Measurements from ENCODE around the gene CENPA. TPM values are rescaled to one million over a fixed set of nuclear protein-coding genes. Genes with fewer than 3 reads are reported as not detected.

Gene CENPA
- total RNA-seq, 1 donor from 2014 or later = 3.9 TPM

DNA sequence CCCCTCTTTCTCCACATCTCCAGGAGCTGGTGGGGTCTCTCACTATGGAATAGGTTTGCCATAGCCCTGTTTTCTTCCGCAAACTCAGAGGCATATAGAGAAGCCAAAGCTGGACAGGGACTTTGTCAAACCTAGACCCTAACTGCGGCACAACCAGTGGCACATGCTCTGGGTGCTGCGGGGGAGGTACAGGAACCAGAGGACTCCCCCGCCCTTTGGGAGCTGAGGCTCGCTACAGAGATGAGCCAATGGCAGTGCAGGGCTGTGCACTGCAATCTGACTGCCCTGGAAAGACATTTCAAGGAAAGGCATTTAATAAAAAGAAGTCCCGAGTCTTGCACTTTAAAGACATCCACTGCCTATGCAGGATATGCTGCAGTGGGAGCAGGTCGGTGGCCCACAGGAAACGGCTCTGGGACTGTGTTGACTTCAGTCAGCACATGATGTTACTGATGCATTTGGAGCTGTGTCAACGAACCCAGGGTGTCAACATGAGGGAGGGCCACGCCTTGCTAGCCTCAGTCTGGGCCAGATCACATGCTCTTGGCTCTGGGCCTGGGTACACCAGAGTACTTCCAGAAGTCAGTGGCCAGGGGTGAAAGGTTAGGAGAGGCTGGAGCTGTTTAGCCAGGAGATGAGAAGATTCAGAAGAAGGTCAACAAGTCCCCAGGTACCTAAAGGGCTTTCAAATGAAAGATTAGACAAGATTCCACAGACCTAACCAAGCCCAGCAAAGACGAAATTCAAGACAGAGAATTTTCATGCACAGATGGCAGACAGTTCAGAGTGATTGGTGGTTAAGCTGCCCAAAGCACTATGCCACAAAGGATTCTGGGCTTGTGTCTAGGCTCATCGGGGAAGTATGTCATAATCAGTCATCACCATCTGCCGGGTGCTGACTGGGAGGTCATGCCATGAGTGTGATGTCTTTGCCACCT, 13.5 kb upstream of the CENPA start:
- Mint-ChIP-seq H3K4me1 (ENCODE audit: unreplicated experiment) (peaks cover 7% of the 10 kb centered on the region), H3K4me3 (ENCODE audit: unreplicated experiment) (no peak overlapping the region), H3K27me3 (ENCODE audit: unreplicated experiment) (peaks cover 3% of the 10 kb centered on the region), H3K27ac (ENCODE audit: unreplicated experiment) (no peak overlapping the region), H3K36me3 (ENCODE audit: low read depth, unreplicated experiment) (peaks cover 4% of the 10 kb centered on the region), H3K9me3 (ENCODE audit: unreplicated experiment) (no peaks in the 10 kb centered on the region)
- no peak for DNase-seq (ENCODE audit: low spot score)
- TF ChIP-seq, protein P1, sequence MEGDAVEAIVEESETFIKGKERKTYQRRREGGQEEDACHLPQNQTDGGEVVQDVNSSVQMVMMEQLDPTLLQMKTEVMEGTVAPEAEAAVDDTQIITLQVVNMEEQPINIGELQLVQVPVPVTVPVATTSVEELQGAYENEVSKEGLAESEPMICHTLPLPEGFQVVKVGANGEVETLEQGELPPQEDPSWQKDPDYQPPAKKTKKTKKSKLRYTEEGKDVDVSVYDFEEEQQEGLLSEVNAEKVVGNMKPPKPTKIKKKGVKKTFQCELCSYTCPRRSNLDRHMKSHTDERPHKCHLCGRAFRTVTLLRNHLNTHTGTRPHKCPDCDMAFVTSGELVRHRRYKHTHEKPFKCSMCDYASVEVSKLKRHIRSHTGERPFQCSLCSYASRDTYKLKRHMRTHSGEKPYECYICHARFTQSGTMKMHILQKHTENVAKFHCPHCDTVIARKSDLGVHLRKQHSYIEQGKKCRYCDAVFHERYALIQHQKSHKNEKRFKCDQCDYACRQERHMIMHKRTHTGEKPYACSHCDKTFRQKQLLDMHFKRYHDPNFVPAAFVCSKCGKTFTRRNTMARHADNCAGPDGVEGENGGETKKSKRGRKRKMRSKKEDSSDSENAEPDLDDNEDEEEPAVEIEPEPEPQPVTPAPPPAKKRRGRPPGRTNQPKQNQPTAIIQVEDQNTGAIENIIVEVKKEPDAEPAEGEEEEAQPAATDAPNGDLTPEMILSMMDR (IDR thresholded peaks at IDR 0.05; ENCODE audit: unreplicated experiment) = no peak

DNA sequence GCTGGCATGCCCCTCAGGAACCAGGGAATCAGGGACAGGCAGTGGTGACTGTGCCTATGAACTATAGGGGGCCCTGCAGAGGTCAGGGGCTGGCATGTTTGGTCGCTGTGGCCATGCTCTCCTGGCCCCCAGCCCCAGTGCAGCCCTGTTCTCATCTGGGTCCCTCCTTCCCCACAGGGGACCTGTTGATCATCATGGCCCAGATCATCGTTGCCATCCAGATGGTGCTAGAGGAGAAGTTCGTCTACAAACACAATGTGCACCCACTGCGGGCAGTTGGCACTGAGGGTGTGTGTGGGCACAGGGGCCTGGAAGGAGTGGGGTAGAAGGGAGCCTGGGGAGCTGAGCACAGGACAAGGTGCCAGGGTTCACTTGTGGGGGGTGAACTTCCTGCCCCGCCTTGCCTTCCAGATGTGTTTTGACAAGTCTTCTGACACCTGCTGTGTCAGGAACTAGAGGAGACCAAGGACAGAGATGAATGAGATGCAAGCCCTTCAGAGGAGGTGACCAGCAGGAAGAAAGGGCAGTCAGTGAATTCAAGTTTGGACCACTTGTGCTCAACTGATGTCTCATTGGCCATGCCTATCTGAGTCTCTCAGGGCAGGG, 9.6 kb upstream of the CENPA start:
- Mint-ChIP-seq H3K4me1 (ENCODE audit: unreplicated experiment) (peaks cover 4% of the 10 kb centered on the region), H3K27me3 (ENCODE audit: unreplicated experiment) (peaks cover 7% of the 10 kb centered on the region), H3K4me3 (ENCODE audit: unreplicated experiment) (no peak overlapping the region), H3K36me3 (ENCODE audit: low read depth, unreplicated experiment) (peaks cover 13% of the 10 kb centered on the region), H3K9me3 (ENCODE audit: unreplicated experiment) (no peaks in the 10 kb centered on the region), H3K27ac (ENCODE audit: unreplicated experiment) (no peak overlapping the region)
- DNase-seq (ENCODE audit: low spot score) = no peak
- TF ChIP-seq, protein P1 (IDR thresholded peaks at IDR 0.05; ENCODE audit: unreplicated experiment) = no peak

DNA sequence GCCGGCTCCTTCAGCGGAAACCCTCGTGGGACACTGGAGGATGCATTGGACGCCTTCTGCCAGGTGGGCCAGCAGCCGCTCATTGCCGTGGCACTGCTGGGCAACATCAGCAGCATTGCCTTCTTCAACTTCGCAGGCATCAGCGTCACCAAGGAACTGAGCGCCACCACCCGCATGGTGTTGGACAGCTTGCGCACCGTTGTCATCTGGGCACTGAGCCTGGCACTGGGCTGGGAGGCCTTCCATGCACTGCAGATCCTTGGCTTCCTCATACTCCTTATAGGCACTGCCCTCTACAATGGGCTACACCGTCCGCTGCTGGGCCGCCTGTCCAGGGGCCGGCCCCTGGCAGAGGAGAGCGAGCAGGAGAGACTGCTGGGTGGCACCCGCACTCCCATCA, 7.8 kb upstream of the CENPA start:
- no peaks in the 10 kb centered on the region for H3K9me3 Mint-ChIP-seq (ENCODE audit: unreplicated experiment)
- H3K27ac Mint-ChIP-seq (ENCODE audit: unreplicated experiment) = no peak overlapping the region
- H3K4me1 Mint-ChIP-seq (ENCODE audit: unreplicated experiment) = no peaks in the 10 kb centered on the region
- no peak for DNase-seq (ENCODE audit: low spot score)
- H3K27me3 Mint-ChIP-seq (ENCODE audit: unreplicated experiment) = peaks cover 4% of the 10 kb centered on the region
- TF ChIP-seq, protein P1 (IDR thresholded peaks at IDR 0.05; ENCODE audit: unreplicated experiment) = no peak
- H3K4me3 Mint-ChIP-seq (ENCODE audit: unreplicated experiment) = no peak overlapping the region
- peaks cover 13% of the 10 kb centered on the region for H3K36me3 Mint-ChIP-seq (ENCODE audit: low read depth, unreplicated experiment)

DNA sequence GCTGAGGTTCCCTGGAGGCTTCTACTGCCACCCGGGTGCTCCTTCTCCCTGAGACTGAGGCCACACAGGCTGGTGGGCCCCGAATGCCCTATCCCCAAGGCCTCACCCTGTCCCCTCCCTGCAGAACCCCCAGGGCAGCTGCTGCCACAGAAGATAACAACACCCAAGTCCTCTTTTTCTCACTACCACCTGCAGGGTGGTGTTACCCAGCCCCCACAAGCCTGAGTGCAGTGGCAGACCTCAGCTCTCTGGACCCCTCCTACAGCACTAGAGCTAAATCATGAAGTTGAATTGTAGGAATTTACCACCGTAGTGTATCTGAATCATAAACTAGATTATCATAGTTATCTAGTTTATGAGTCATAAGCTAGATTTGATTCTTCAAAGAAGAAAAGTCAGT, 7.3 kb upstream of the CENPA start:
- H3K27me3 Mint-ChIP-seq (ENCODE audit: unreplicated experiment) = peaks cover 4% of the 10 kb centered on the region
- H3K27ac Mint-ChIP-seq (ENCODE audit: unreplicated experiment) = no peak overlapping the region

More for the DNA sequence above, 7.3 kb upstream of the CENPA start:
- H3K36me3 Mint-ChIP-seq (ENCODE audit: low read depth, unreplicated experiment) = peaks cover 13% of the 10 kb centered on the region
- TF ChIP-seq, protein P1 (IDR thresholded peaks at IDR 0.05; ENCODE audit: unreplicated experiment) = no peak
- no peaks in the 10 kb centered on the region for H3K4me1 Mint-ChIP-seq (ENCODE audit: unreplicated experiment)
- H3K4me3 Mint-ChIP-seq (ENCODE audit: unreplicated experiment) = no peak overlapping the region
- no peaks in the 10 kb centered on the region for H3K9me3 Mint-ChIP-seq (ENCODE audit: unreplicated experiment)
- no peak for DNase-seq (ENCODE audit: low spot score)

Measured in endothelial cell (in vitro differentiated cells).